ENCODE data around the gene STAT2.

GRCh38 chr12:56398324-56398723 is 38.4 kb upstream of the STAT2 start:
- TF ChIP-seq, protein P1, sequence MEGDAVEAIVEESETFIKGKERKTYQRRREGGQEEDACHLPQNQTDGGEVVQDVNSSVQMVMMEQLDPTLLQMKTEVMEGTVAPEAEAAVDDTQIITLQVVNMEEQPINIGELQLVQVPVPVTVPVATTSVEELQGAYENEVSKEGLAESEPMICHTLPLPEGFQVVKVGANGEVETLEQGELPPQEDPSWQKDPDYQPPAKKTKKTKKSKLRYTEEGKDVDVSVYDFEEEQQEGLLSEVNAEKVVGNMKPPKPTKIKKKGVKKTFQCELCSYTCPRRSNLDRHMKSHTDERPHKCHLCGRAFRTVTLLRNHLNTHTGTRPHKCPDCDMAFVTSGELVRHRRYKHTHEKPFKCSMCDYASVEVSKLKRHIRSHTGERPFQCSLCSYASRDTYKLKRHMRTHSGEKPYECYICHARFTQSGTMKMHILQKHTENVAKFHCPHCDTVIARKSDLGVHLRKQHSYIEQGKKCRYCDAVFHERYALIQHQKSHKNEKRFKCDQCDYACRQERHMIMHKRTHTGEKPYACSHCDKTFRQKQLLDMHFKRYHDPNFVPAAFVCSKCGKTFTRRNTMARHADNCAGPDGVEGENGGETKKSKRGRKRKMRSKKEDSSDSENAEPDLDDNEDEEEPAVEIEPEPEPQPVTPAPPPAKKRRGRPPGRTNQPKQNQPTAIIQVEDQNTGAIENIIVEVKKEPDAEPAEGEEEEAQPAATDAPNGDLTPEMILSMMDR (CRISPR knock-in tag; IDR thresholded peaks at IDR 0.05): no peak
- no peak for TF ChIP-seq TGIF2 (CRISPR knock-in tag; IDR thresholded peaks at IDR 0.05)
- TF ChIP-seq POLR2AphosphoS2 (IDR thresholded peaks at IDR 0.05; ENCODE audit: low read depth, low read length): no peak
- no peak for TF ChIP-seq ZNF7 (CRISPR knock-in tag; IDR thresholded peaks at IDR 0.05)
- no peak for TF ChIP-seq EP300 (IDR thresholded peaks at IDR 0.05; ENCODE audit: low read depth in 2 of 2, low read length in 2 of 2)
- no peak for TF ChIP-seq EP300 (CRISPR knock-in tag; IDR thresholded peaks at IDR 0.05; ENCODE audit: borderline replicate concordance)
- TF ChIP-seq, protein P2, sequence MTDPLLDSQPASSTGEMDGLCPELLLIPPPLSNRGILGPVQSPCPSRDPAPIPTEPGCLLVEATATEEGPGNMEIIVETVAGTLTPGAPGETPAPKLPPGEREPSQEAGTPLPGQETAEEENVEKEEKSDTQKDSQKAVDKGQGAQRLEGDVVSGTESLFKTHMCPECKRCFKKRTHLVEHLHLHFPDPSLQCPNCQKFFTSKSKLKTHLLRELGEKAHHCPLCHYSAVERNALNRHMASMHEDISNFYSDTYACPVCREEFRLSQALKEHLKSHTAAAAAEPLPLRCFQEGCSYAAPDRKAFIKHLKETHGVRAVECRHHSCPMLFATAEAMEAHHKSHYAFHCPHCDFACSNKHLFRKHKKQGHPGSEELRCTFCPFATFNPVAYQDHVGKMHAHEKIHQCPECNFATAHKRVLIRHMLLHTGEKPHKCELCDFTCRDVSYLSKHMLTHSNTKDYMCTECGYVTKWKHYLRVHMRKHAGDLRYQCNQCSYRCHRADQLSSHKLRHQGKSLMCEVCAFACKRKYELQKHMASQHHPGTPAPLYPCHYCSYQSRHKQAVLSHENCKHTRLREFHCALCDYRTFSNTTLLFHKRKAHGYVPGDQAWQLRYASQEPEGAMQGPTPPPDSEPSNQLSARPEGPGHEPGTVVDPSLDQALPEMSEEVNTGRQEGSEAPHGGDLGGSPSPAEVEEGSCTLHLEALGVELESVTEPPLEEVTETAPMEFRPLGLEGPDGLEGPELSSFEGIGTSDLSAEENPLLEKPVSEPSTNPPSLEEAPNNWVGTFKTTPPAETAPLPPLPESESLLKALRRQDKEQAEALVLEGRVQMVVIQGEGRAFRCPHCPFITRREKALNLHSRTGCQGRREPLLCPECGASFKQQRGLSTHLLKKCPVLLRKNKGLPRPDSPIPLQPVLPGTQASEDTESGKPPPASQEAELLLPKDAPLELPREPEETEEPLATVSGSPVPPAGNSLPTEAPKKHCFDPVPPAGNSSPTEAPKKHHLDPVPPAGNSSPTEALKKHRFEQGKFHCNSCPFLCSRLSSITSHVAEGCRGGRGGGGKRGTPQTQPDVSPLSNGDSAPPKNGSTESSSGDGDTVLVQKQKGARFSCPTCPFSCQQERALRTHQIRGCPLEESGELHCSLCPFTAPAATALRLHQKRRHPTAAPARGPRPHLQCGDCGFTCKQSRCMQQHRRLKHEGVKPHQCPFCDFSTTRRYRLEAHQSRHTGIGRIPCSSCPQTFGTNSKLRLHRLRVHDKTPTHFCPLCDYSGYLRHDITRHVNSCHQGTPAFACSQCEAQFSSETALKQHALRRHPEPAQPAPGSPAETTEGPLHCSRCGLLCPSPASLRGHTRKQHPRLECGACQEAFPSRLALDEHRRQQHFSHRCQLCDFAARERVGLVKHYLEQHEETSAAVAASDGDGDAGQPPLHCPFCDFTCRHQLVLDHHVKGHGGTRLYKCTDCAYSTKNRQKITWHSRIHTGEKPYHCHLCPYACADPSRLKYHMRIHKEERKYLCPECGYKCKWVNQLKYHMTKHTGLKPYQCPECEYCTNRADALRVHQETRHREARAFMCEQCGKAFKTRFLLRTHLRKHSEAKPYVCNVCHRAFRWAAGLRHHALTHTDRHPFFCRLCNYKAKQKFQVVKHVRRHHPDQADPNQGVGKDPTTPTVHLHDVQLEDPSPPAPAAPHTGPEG (CRISPR knock-in tag; IDR thresholded peaks at IDR 0.05): no peak
- no peak for TF ChIP-seq ATF3 (CRISPR knock-in tag; IDR thresholded peaks at IDR 0.05)
- no peak for TF ChIP-seq MYC (CRISPR knock-in tag; IDR thresholded peaks at IDR 0.05; ENCODE audit: borderline replicate concordance)
- no peak for TF ChIP-seq ZNF766 (CRISPR knock-in tag; IDR thresholded peaks at IDR 0.05; ENCODE audit: borderline replicate concordance)
- TF ChIP-seq, protein P3, sequence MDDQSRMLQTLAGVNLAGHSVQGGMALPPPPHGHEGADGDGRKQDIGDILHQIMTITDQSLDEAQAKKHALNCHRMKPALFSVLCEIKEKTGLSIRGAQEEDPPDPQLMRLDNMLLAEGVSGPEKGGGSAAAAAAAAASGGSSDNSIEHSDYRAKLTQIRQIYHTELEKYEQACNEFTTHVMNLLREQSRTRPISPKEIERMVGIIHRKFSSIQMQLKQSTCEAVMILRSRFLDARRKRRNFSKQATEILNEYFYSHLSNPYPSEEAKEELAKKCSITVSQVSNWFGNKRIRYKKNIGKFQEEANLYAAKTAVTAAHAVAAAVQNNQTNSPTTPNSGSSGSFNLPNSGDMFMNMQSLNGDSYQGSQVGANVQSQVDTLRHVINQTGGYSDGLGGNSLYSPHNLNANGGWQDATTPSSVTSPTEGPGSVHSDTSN (CRISPR knock-in tag; IDR thresholded peaks at IDR 0.05; ENCODE audit: borderline replicate concordance): no peak
- TF ChIP-seq KLF16 (CRISPR knock-in tag; IDR thresholded peaks at IDR 0.05): no peak
- TF ChIP-seq ZNF879 (CRISPR knock-in tag; IDR thresholded peaks at IDR 0.05): no peak
